WTC11 (cell line): ENCODE data around the gene RABL6. TPM values are rescaled to one million over a fixed set of nuclear protein-coding genes. Genes with fewer than 3 reads are reported as not detected.
"Not testable (repeated sequence)": the region's sequence is repeated elsewhere in the genome, so short reads cannot be mapped to it uniquely, and the experiment has no call there.

Experiments
- ATAC-seq: fragments of 200-7000 bp; cut with Tn5 transposase; 2 replicates; pipeline ENCODE4 v1.10.0; 2021; ENCODE audit warnings: mild to moderate bottlenecking, moderate library complexity
- CTCF ChIA-PET: fragments of 300-600 bp; sonication (Branson Sonifier 250); formaldehyde crosslinking; loops from one replicate; lab custom pipeline; 2021; ENCODE audit warnings: antibody characterized with exemption; lab: Charles Lee
- POLR2A ChIA-PET: fragments of 350-600 bp; sonication (Branson Sonifier 250); formaldehyde crosslinking; loops from one replicate; lab custom pipeline; 2021; ENCODE audit warnings: antibody characterized with exemption; lab: Charles Lee
- DNase-seq: peaks from one replicate; pipeline ENCODE4 v3.0.0; 2021; ENCODE audit warnings: low spot score
- H3K27ac Mint-ChIP-seq: 2 replicates; pipeline ENCODE4 v1.8.0; 2021; ENCODE audit warnings: mixed read lengths
- H3K27me3 Mint-ChIP-seq: 2 replicates; pipeline ENCODE4 v1.8.0; 2021; ENCODE audit warnings: low read depth, mild to moderate bottlenecking, moderate library complexity, mixed read lengths
- H3K36me3 Mint-ChIP-seq: 2 replicates; pipeline ENCODE4 v1.8.0; 2021; ENCODE audit warnings: mixed read lengths
- H3K4me1 Mint-ChIP-seq: 2 replicates; pipeline ENCODE4 v1.8.0; 2022; ENCODE audit warnings: mixed read lengths
- H3K4me3 Mint-ChIP-seq: 2 replicates; pipeline ENCODE4 v1.8.0; 2021; ENCODE audit warnings: mild to moderate bottlenecking, moderate library complexity, mixed read lengths
- H3K9me3 Mint-ChIP-seq: 2 replicates; pipeline ENCODE4 v1.8.0; 2021; ENCODE audit warnings: mixed read lengths
- CREM ChIP-seq: sonication (generic); formaldehyde crosslinking; IDR thresholded peaks from 2 replicates; pipeline ENCODE4 v1.8.1; 2022; ENCODE audit warnings: mild to moderate bottlenecking, missing genetic modification reagents, moderate library complexity
- ELF4 ChIP-seq: sonication (generic); formaldehyde crosslinking; IDR thresholded peaks from 2 replicates; pipeline ENCODE4 v1.8.1; 2022; ENCODE audit warnings: low read depth, mild to moderate bottlenecking, moderate library complexity, missing genetic modification reagents
- EMX1 ChIP-seq: fragments of 250-450 bp; sonication (Bioruptor Pico); IDR thresholded peaks from 2 replicates; pipeline ENCODE4 v1.8.0; 2021; ENCODE audit warnings: mild to moderate bottlenecking
- HMGA2 ChIP-seq: fragments of 250-450 bp; sonication (Bioruptor Pico); IDR thresholded peaks from 2 replicates; pipeline ENCODE4 v1.4.0; 2021; ENCODE audit warnings: mild to moderate bottlenecking, moderate library complexity
- IRF2 ChIP-seq: sonication (generic); formaldehyde crosslinking; IDR thresholded peaks from 2 replicates; pipeline ENCODE4 v1.8.0; 2022; ENCODE audit warnings: low read depth, missing genetic modification reagents, borderline replicate concordance
- MYBL2 ChIP-seq: sonication (generic); formaldehyde crosslinking; IDR thresholded peaks from 2 replicates; pipeline ENCODE4 v1.8.1; 2023; ENCODE audit warnings: mild to moderate bottlenecking, moderate library complexity, missing genetic modification reagents
- NFE2L1 ChIP-seq: sonication (generic); formaldehyde crosslinking; IDR thresholded peaks from 2 replicates; pipeline ENCODE4 v1.8.1; 2023; ENCODE audit warnings: missing genetic modification reagents
- PRRX2 ChIP-seq: fragments of 250-450 bp; sonication (Bioruptor Pico); IDR thresholded peaks from 2 replicates; pipeline ENCODE4 v1.8.0; 2021; ENCODE audit warnings: mild to moderate bottlenecking
- TCF7 ChIP-seq: sonication (generic); formaldehyde crosslinking; IDR thresholded peaks from 2 replicates; pipeline ENCODE4 v1.8.0; 2022; ENCODE audit warnings: mild to moderate bottlenecking, low read depth, missing genetic modification reagents, moderate library complexity
- TEAD4 ChIP-seq: sonication (generic); formaldehyde crosslinking; IDR thresholded peaks from 2 replicates; pipeline ENCODE4 v1.8.0; 2022; ENCODE audit warnings: mild to moderate bottlenecking, missing genetic modification reagents
- ZBTB21 ChIP-seq: sonication (generic); formaldehyde crosslinking; IDR thresholded peaks from 2 replicates; pipeline ENCODE4 v1.8.1; 2023; ENCODE audit warnings: mild to moderate bottlenecking, missing genetic modification reagents, borderline replicate concordance
- ZNF121 ChIP-seq: sonication (generic); formaldehyde crosslinking; IDR thresholded peaks from 2 replicates; pipeline ENCODE4 v1.8.0; 2023; ENCODE audit warnings: missing genetic modification reagents
- ZNF138 ChIP-seq: sonication (generic); formaldehyde crosslinking; conservative IDR thresholded peaks from 2 replicates; pipeline ENCODE4 v1.8.1; 2022; ENCODE audit warnings: mild to moderate bottlenecking, moderate library complexity, missing genetic modification reagents
- ZNF232 ChIP-seq: sonication (generic); formaldehyde crosslinking; IDR thresholded peaks from 2 replicates; pipeline ENCODE4 v1.8.0; 2022; ENCODE audit warnings: mild to moderate bottlenecking, missing genetic modification reagents
- ZNF263 ChIP-seq: sonication (generic); formaldehyde crosslinking; IDR thresholded peaks from 2 replicates; pipeline ENCODE4 v1.8.1; 2022; ENCODE audit warnings: low read depth, mild to moderate bottlenecking, moderate library complexity, missing genetic modification reagents
- ZNF317 ChIP-seq: sonication (generic); formaldehyde crosslinking; IDR thresholded peaks from 2 replicates; pipeline ENCODE4 v1.8.1; 2023; ENCODE audit warnings: low read depth, mild to moderate bottlenecking, moderate library complexity, missing genetic modification reagents, borderline replicate concordance
- ZNF396 ChIP-seq: fragments of 250-450 bp; sonication (Bioruptor Pico); IDR thresholded peaks from 2 replicates; pipeline ENCODE4 v1.8.0; 2021; ENCODE audit warnings: mild to moderate bottlenecking, moderate library complexity, borderline replicate concordance
- ZNF671 ChIP-seq: fragments of 250-450 bp; sonication (Bioruptor Pico); IDR thresholded peaks from 2 replicates; pipeline ENCODE4 v1.8.0; 2021; ENCODE audit warnings: mild to moderate bottlenecking
- total RNA-seq: library from RNA; stranded (reverse); gene quantifications from 3 replicates; pipeline ENCODE4 v1.2.3, GENCODE V29; 2021
- TF ChIP-seq, protein P1 (sequence below): sonication (generic); formaldehyde crosslinking; IDR thresholded peaks from 2 replicates; pipeline ENCODE4 v1.8.0; 2023; ENCODE audit warnings: missing genetic modification reagents
- TF ChIP-seq, protein P2 (sequence below): fragments of 250-450 bp; sonication (Bioruptor Pico); IDR thresholded peaks from 2 replicates; pipeline ENCODE4 v1.9.0; 2021; ENCODE audit warnings: mild to moderate bottlenecking
- TF ChIP-seq, protein P3 (sequence below): sonication (generic); formaldehyde crosslinking; IDR thresholded peaks from 2 replicates; pipeline ENCODE4 v1.8.0; 2023; ENCODE audit warnings: mild to moderate bottlenecking, missing genetic modification reagents
- TF ChIP-seq, protein P4 (sequence below): fragments of 250-450 bp; sonication (Bioruptor Pico); IDR thresholded peaks from 2 replicates; pipeline ENCODE4 v1.9.0; 2021; ENCODE audit warnings: mild to moderate bottlenecking, borderline replicate concordance

The RABL6 gene
- total RNA-seq, 1 experiment from 2014 or later: 171 TPM

DNA sequence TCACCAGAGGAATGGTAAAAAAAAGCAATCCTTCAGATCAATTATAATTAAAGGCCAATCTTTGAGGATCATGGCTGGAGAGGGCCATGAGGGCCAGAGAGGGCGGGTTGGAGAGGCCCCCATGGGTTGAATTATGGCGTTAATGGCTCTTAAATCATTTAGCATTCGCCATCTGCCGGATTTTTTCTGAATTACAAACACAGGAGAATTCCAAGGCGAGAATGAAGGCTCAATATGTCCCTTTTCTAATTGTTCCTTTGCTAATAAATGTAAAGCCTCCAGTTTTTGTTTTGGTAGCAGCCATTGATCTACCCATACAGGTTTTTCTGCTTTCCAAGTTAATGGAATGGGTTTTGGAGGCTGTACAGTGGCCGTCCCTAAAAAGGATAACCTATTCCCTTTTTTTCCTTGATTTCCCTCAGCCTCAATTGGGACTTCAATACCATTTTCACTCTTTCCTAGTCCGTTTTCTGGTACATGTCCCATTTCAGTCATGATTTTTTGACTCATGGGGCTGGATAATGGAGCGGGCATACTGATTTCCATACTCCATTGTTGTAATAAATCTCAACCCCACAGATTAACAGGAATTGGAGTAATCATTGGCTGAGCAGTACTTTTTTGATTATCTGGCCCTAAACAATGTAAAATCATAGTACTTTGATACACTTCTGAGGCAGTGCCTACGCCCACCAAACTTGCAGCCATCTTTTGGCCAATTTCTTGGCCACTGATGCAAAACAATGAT, 23.3 kb upstream of the RABL6 start:
- no peaks in the 10 kb centered on the region for H3K36me3 Mint-ChIP-seq
- CTCF ChIA-PET: interaction anchor here (1.1 to 1.3 kb wide), 2 partner anchors 21 to 64 kb away, joined by 3 to 4 read pairs; no protein-coding TSS in a partner anchor
- no peak for DNase-seq
- POLR2A ChIA-PET: no interaction called here
- H3K4me1 Mint-ChIP-seq: peaks cover 5% of the 10 kb centered on the region; the same call in 1 of the 2 replicates
- no peak for TF ChIP-seq ZNF317
- no peak for TF ChIP-seq PRRX2
- TF ChIP-seq, protein P1, sequence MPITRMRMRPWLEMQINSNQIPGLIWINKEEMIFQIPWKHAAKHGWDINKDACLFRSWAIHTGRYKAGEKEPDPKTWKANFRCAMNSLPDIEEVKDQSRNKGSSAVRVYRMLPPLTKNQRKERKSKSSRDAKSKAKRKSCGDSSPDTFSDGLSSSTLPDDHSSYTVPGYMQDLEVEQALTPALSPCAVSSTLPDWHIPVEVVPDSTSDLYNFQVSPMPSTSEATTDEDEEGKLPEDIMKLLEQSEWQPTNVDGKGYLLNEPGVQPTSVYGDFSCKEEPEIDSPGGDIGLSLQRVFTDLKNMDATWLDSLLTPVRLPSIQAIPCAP (CRISPR knock-in tag): no peak
- TF ChIP-seq, protein P2, sequence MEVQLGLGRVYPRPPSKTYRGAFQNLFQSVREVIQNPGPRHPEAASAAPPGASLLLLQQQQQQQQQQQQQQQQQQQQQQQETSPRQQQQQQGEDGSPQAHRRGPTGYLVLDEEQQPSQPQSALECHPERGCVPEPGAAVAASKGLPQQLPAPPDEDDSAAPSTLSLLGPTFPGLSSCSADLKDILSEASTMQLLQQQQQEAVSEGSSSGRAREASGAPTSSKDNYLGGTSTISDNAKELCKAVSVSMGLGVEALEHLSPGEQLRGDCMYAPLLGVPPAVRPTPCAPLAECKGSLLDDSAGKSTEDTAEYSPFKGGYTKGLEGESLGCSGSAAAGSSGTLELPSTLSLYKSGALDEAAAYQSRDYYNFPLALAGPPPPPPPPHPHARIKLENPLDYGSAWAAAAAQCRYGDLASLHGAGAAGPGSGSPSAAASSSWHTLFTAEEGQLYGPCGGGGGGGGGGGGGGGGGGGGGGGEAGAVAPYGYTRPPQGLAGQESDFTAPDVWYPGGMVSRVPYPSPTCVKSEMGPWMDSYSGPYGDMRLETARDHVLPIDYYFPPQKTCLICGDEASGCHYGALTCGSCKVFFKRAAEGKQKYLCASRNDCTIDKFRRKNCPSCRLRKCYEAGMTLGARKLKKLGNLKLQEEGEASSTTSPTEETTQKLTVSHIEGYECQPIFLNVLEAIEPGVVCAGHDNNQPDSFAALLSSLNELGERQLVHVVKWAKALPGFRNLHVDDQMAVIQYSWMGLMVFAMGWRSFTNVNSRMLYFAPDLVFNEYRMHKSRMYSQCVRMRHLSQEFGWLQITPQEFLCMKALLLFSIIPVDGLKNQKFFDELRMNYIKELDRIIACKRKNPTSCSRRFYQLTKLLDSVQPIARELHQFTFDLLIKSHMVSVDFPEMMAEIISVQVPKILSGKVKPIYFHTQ (CRISPR knock-in tag): no peak
- no peak for TF ChIP-seq ZNF263 (CRISPR knock-in tag)
- TF ChIP-seq HMGA2 (CRISPR knock-in tag): no peak
- H3K27me3 Mint-ChIP-seq: peaks cover 28% of the 10 kb centered on the region
- H3K27ac Mint-ChIP-seq: no peak overlapping the region
- no peak overlapping the region for H3K4me3 Mint-ChIP-seq
- H3K9me3 Mint-ChIP-seq: peaks cover under 1% of the 10 kb centered on the region
- ATAC-seq: no peak

DNA sequence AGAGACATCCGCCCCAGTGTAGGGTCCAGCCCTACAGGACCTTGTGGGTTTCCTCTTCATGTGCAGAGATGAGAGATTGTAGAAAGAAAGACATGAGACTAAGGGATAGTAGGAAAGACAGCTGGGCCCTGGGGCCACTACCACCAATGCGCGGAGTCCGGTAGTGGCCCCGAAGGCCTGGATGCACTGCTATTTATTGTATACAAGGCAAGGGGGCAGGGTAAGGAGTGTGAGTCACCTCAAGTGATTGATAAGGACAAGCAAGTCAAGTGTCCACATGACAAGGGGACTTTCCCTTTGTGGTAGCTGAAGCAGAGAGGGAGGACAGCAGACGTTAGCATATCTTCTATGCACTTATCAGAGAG, 22.8 kb upstream of the RABL6 start:
- H3K4me1 Mint-ChIP-seq: peaks cover 5% of the 10 kb centered on the region; the same call in 1 of the 2 replicates
- no peaks in the 10 kb centered on the region for H3K9me3 Mint-ChIP-seq
- ChIA-PET CTCF (interaction anchor here (1.3 kb wide), 1 partner anchor 63 kb away, joined by 4 read pairs; no protein-coding TSS in a partner anchor), POLR2A (no interaction called here)
- ATAC-seq: no peak
- H3K4me3 Mint-ChIP-seq: no peak overlapping the region
- peaks cover 23% of the 10 kb centered on the region for H3K27me3 Mint-ChIP-seq
- TF ChIP-seq ZBTB21 (CRISPR knock-in tag): no peak
- no peak for TF ChIP-seq TCF7 (CRISPR knock-in tag)
- TF ChIP-seq, protein P3, sequence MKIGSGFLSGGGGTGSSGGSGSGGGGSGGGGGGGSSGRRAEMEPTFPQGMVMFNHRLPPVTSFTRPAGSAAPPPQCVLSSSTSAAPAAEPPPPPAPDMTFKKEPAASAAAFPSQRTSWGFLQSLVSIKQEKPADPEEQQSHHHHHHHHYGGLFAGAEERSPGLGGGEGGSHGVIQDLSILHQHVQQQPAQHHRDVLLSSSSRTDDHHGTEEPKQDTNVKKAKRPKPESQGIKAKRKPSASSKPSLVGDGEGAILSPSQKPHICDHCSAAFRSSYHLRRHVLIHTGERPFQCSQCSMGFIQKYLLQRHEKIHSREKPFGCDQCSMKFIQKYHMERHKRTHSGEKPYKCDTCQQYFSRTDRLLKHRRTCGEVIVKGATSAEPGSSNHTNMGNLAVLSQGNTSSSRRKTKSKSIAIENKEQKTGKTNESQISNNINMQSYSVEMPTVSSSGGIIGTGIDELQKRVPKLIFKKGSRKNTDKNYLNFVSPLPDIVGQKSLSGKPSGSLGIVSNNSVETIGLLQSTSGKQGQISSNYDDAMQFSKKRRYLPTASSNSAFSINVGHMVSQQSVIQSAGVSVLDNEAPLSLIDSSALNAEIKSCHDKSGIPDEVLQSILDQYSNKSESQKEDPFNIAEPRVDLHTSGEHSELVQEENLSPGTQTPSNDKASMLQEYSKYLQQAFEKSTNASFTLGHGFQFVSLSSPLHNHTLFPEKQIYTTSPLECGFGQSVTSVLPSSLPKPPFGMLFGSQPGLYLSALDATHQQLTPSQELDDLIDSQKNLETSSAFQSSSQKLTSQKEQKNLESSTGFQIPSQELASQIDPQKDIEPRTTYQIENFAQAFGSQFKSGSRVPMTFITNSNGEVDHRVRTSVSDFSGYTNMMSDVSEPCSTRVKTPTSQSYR (CRISPR knock-in tag): no peak
- TF ChIP-seq, protein P4, sequence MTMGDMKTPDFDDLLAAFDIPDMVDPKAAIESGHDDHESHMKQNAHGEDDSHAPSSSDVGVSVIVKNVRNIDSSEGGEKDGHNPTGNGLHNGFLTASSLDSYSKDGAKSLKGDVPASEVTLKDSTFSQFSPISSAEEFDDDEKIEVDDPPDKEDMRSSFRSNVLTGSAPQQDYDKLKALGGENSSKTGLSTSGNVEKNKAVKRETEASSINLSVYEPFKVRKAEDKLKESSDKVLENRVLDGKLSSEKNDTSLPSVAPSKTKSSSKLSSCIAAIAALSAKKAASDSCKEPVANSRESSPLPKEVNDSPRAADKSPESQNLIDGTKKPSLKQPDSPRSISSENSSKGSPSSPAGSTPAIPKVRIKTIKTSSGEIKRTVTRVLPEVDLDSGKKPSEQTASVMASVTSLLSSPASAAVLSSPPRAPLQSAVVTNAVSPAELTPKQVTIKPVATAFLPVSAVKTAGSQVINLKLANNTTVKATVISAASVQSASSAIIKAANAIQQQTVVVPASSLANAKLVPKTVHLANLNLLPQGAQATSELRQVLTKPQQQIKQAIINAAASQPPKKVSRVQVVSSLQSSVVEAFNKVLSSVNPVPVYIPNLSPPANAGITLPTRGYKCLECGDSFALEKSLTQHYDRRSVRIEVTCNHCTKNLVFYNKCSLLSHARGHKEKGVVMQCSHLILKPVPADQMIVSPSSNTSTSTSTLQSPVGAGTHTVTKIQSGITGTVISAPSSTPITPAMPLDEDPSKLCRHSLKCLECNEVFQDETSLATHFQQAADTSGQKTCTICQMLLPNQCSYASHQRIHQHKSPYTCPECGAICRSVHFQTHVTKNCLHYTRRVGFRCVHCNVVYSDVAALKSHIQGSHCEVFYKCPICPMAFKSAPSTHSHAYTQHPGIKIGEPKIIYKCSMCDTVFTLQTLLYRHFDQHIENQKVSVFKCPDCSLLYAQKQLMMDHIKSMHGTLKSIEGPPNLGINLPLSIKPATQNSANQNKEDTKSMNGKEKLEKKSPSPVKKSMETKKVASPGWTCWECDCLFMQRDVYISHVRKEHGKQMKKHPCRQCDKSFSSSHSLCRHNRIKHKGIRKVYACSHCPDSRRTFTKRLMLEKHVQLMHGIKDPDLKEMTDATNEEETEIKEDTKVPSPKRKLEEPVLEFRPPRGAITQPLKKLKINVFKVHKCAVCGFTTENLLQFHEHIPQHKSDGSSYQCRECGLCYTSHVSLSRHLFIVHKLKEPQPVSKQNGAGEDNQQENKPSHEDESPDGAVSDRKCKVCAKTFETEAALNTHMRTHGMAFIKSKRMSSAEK (CRISPR knock-in tag): no peak
- TF ChIP-seq ZNF671 (CRISPR knock-in tag): no peak
- no peak for TF ChIP-seq NFE2L1 (CRISPR knock-in tag)
- no peak for TF ChIP-seq ZNF396
- TF ChIP-seq IRF2: no peak
- TF ChIP-seq MYBL2 (CRISPR knock-in tag): no peak
- no peak for TF ChIP-seq ELF4 (CRISPR knock-in tag)
- no peak for TF ChIP-seq EMX1 (CRISPR knock-in tag)
- no peak for TF ChIP-seq CREM (CRISPR knock-in tag)
- TF ChIP-seq ZNF138 (CRISPR knock-in tag): no peak
- no peak for TF ChIP-seq ZNF121 (CRISPR knock-in tag)
- no peak for TF ChIP-seq TEAD4 (CRISPR knock-in tag)
- TF ChIP-seq ZNF232 (CRISPR knock-in tag): no peak
- DNase-seq: no peak
- H3K27ac Mint-ChIP-seq: no peak overlapping the region
- H3K36me3 Mint-ChIP-seq: no peaks in the 10 kb centered on the region

DNA sequence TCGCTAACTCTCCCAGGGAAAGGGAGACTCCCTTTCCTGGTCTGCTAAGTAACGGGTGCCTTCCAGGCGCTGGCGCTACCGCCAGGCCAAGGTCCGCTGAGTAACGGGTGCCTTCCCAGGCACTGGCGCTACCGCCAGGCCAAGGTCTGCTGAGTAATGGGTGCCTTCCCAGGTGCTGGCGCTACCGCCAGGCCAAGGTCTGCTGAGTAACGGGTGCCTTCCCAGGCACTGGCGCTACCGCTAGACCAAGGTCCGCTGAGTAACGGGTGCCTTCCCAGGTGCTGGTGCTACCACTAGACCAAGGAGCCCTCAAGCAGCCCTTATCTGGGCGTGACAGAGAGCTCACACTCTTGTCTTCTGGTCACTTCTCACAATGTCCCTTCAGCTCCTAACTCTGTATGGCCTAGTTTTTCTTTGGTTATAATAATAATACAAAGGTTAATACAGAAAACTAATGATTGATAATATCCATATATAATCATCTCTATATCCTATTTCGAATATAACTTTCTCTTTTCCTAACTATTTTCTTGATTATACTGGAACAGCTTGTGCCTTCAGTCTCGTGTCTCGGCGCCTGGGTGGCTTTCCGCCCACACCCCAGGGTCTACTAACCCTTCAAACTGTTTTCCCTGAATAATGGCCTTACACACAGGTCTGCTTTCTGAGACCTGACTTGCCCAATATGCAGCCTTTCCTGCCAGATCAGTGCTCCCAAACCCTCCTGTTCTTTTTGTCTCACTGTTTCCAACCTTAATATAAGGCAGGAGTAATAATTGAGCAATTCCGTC, 22.0 kb upstream of the RABL6 start:
- H3K27ac Mint-ChIP-seq, H3K9me3 Mint-ChIP-seq, H3K4me1 Mint-ChIP-seq, POLR2A ChIA-PET, ATAC-seq, DNase-seq, H3K4me3 Mint-ChIP-seq, H3K36me3 Mint-ChIP-seq: not testable (repeated sequence)
- CTCF ChIA-PET: interaction anchor here (0.7 to 1.4 kb wide), 4 partner anchors 8 to 244 kb away, joined by 3 to 5 read pairs (median 4); no protein-coding TSS in a partner anchor
- peaks cover 15% of the 10 kb centered on the region for H3K27me3 Mint-ChIP-seq
